ENCODE results near the gene BABAM2.

- no peak for TF ChIP-seq EZH2 (IDR thresholded peaks at IDR 0.05; ENCODE audit: insufficient read depth, poor library complexity, severe bottlenecking)
- no peak for TF ChIP-seq EZH2phosphoT487 (IDR thresholded peaks at IDR 0.05; ENCODE audit: insufficient read depth, low read depth)
Measured at GRCh38 chr2:28202719-28203118, 312.2 kb downstream of the BABAM2 start.
